ENCODE results near the gene CDON.

CDON gene

DNA sequence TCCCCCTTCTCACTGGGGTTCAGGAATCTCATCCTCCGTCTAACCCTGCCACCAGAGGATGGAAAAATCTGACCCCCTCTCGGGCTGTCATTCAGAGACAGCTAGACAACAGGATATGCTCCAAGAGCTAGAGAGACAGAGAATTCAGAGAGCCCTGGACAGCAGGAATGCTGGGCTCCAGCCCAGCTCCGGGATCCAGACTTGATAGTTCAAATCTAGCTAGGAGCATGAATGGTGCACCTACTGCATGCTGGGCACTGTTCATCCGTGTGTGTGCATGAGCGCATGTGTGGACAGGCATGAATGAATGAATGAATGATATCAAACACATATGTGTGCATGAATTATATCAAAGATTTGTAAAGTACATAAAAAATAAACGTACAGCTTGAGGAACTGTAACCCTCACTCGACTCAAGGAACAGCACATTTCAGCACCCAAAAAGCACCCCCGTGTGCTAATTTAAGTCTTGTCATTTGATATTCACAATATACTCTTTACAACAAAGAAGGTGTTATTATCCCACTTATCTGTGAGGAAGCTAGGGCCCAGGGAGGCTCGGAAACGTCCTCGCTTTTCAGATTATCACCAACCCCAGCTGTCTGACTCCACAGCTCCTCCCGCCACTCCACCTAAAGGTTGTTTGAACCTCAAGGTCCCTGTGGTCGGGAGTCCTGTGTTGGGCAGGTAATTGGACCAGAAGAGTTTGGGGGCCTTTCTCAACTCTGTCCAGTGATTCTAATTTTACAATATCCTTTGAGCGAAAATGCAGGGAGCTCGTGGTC is 117.5 kb downstream of the CDON start:
- no peak overlapping the region for H3K9ac ChIP-seq (ENCODE audit: low read length)
- no peak overlapping the region for H3K4me2 ChIP-seq (ENCODE audit: low read depth, low read length, poor library complexity, severe bottlenecking)
- no peaks in the 10 kb centered on the region for H3K9me3 ChIP-seq (ENCODE audit: insufficient read depth, low read length)
- no peak overlapping the region for H3K27ac ChIP-seq (ENCODE audit: low read depth, low read length)
- no peaks in the 10 kb centered on the region for H3K9me2 ChIP-seq (replicated peaks; ENCODE audit: insufficient read depth, low read length)
- no peak overlapping the region for H3K4me3 ChIP-seq (ENCODE audit: insufficient read depth, low read length, poor library complexity, severe bottlenecking)
- H3K79me2 ChIP-seq (ENCODE audit: insufficient read depth, low read length), result no peaks in the 10 kb centered on the region
- no peaks in the 10 kb centered on the region for H3F3A ChIP-seq (ENCODE audit: insufficient read depth)
- H3K27me3 ChIP-seq (ENCODE audit: low read length), result no peaks in the 10 kb centered on the region
- no peak for TF ChIP-seq EZH2phosphoT487 (conservative IDR thresholded peaks at IDR 0.05; ENCODE audit: low read length)
- TF ChIP-seq, protein P1, sequence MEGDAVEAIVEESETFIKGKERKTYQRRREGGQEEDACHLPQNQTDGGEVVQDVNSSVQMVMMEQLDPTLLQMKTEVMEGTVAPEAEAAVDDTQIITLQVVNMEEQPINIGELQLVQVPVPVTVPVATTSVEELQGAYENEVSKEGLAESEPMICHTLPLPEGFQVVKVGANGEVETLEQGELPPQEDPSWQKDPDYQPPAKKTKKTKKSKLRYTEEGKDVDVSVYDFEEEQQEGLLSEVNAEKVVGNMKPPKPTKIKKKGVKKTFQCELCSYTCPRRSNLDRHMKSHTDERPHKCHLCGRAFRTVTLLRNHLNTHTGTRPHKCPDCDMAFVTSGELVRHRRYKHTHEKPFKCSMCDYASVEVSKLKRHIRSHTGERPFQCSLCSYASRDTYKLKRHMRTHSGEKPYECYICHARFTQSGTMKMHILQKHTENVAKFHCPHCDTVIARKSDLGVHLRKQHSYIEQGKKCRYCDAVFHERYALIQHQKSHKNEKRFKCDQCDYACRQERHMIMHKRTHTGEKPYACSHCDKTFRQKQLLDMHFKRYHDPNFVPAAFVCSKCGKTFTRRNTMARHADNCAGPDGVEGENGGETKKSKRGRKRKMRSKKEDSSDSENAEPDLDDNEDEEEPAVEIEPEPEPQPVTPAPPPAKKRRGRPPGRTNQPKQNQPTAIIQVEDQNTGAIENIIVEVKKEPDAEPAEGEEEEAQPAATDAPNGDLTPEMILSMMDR (IDR thresholded peaks at IDR 0.05; ENCODE audit: insufficient read depth, low read length, poor library complexity, severe bottlenecking), result no peak
- no peaks in the 10 kb centered on the region for H3K36me3 ChIP-seq (ENCODE audit: low read length)
- no peaks in the 10 kb centered on the region for H4K20me1 ChIP-seq (ENCODE audit: low read depth, low read length)
- H2AFZ ChIP-seq (ENCODE audit: low read depth, low read length, severe bottlenecking), result no peak overlapping the region

DNA sequence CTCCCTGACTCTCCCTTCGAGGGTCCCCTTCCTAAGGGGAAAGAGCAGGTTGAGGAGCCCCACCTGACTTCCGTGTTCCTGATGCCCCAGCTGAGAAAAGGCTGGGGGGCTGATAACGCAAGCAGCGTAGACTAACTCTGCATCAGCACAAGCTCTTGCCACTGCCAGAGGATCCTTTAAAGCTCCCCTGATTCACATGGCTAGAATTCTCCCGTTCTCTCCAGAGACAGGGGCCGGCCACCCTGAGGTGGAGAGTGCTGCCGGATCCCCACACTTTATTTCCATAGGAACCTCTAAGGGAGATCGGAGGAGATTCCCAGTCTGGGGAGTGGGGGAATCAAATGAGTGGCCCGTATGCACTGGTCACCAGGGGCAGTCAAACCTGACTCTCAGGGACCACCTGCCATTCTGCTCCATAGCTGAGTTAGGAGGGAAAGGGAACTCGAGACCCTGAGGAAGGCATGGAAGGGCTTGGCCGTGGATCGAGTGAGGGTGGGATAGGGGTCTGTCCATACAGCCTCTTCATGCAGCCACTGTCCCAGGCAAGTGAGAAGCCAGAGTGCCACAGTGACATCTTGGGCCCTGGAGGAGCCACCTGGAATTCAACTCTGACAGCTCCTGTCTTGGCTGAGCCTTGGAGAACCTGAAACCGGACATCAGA is 118.2 kb downstream of the CDON start:
- no peaks in the 10 kb centered on the region for H3K27me3 ChIP-seq (ENCODE audit: low read length)
- H3K4me2 ChIP-seq (ENCODE audit: low read depth, low read length, poor library complexity, severe bottlenecking), result no peak overlapping the region
- no peak for TF ChIP-seq EZH2phosphoT487 (conservative IDR thresholded peaks at IDR 0.05; ENCODE audit: low read length)
- TF ChIP-seq, protein P1 (IDR thresholded peaks at IDR 0.05; ENCODE audit: insufficient read depth, low read length, poor library complexity, severe bottlenecking), result no peak

DNA sequence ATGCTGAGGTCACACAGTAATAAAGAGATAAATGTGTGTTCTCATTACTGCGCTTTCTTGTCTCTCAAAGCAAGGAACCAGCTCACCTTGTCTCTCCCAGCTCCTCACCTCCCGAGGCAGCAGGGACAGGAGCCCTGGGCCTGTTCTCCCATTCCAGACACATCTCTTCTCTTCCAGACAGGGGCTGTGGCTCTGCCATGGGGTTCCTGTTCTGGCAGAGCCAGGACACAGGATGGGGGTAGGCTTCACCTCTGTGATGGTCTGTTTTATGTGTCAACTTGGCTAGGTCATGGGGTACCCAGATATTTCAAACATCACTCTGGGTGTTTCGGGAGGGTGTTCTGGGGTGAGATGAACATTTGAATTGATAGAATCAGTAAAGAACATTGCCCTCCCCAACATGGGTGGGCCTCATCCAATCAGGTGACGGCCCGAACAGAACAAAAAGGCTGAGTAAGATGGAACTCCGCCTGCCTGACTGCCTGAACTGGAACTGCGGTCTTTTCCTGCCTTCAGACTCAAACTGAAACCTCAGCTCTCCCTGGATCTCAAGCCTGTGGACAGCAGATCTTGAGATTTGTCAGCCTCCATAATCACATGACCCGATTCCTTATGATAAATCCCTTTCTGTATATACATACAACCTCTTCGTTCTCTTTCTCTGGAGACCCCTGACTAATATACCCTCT is 118.9 kb downstream of the CDON start:
- Histone ChIP-seq H3K4me2 (ENCODE audit: low read depth, low read length, poor library complexity, severe bottlenecking) (no peak overlapping the region), H3K27me3 (ENCODE audit: low read length) (no peaks in the 10 kb centered on the region), H2AFZ (ENCODE audit: low read depth, low read length, severe bottlenecking) (no peak overlapping the region), H4K20me1 (ENCODE audit: low read depth, low read length) (no peaks in the 10 kb centered on the region), H3K9me3 (ENCODE audit: insufficient read depth, low read length) (no peaks in the 10 kb centered on the region), H3F3A (ENCODE audit: insufficient read depth) (no peaks in the 10 kb centered on the region), H3K27ac (ENCODE audit: low read depth, low read length) (no peak overlapping the region), H3K79me2 (ENCODE audit: insufficient read depth, low read length) (no peaks in the 10 kb centered on the region), H3K36me3 (ENCODE audit: low read length) (no peaks in the 10 kb centered on the region), H3K9me2 (replicated peaks; ENCODE audit: insufficient read depth, low read length) (no peaks in the 10 kb centered on the region), H3K4me3 (ENCODE audit: insufficient read depth, low read length, poor library complexity, severe bottlenecking) (no peak overlapping the region), H3K9ac (ENCODE audit: low read length) (no peak overlapping the region)
- TF ChIP-seq, protein P1 (IDR thresholded peaks at IDR 0.05; ENCODE audit: insufficient read depth, low read length, poor library complexity, severe bottlenecking), result no peak
- TF ChIP-seq EZH2phosphoT487 (conservative IDR thresholded peaks at IDR 0.05; ENCODE audit: low read length), result no peak

More for the DNA sequence above, 118.2 kb downstream of the CDON start:
- no peak overlapping the region for H2AFZ ChIP-seq (ENCODE audit: low read depth, low read length, severe bottlenecking)
- H3K9me2 ChIP-seq (replicated peaks; ENCODE audit: insufficient read depth, low read length), result no peaks in the 10 kb centered on the region
- H3K9ac ChIP-seq (ENCODE audit: low read length), result no peak overlapping the region
- H3K9me3 ChIP-seq (ENCODE audit: insufficient read depth, low read length), result no peaks in the 10 kb centered on the region
- H3K4me3 ChIP-seq (ENCODE audit: insufficient read depth, low read length, poor library complexity, severe bottlenecking), result no peak overlapping the region
- no peak overlapping the region for H3K27ac ChIP-seq (ENCODE audit: low read depth, low read length)
- no peaks in the 10 kb centered on the region for H3F3A ChIP-seq (ENCODE audit: insufficient read depth)
- no peaks in the 10 kb centered on the region for H3K79me2 ChIP-seq (ENCODE audit: insufficient read depth, low read length)
- no peaks in the 10 kb centered on the region for H4K20me1 ChIP-seq (ENCODE audit: low read depth, low read length)
- H3K36me3 ChIP-seq (ENCODE audit: low read length), result no peaks in the 10 kb centered on the region

Data from SU-DHL-6 (cell line).